Measurements from ENCODE around the gene MAGEA6. TPM values are rescaled to one million over a fixed set of nuclear protein-coding genes. Genes with fewer than 3 reads are reported as not detected.
"Not testable (repeated sequence)": the region's sequence is repeated elsewhere in the genome, so short reads cannot be mapped to it uniquely, and the experiment has no call there.

MAGEA6 gene
- total RNA-seq, 1 experiment from 2014 or later: not detected

DNA sequence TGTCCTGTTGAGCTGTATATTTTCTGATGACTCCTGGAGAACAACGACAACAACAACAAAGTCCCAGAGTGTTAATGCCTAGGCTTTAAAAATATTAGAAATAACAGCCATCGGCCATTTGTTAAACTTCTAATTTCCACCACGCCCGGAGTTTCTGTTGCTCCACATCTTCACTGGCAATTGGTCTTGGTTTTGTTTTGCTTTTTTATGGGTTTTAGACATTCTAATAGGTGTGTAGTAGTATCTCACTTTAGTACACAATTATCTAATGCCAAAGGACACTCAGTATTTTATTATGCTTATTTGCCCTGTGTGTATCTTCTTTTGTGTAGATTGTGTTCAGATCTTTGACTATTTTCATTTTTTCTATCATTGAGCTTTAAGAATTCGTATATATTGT is 30.9 kb downstream of the MAGEA6 start:
- Mint-ChIP-seq H3K27ac (ENCODE audit: unreplicated experiment) (no peak overlapping the region), H3K9me3 (ENCODE audit: low read depth, unreplicated experiment) (no peaks in the 10 kb centered on the region), H3K4me3 (ENCODE audit: low read depth, unreplicated experiment) (no peak overlapping the region), H3K36me3 (ENCODE audit: insufficient read depth, unreplicated experiment) (peaks cover 4% of the 10 kb centered on the region), H3K27me3 (ENCODE audit: unreplicated experiment) (peaks cover 67% of the 10 kb centered on the region), H3K4me1 (ENCODE audit: low read depth, unreplicated experiment) (no peaks in the 10 kb centered on the region)
- CTCF ChIA-PET: no interaction called here
- TF ChIP-seq, protein P1, sequence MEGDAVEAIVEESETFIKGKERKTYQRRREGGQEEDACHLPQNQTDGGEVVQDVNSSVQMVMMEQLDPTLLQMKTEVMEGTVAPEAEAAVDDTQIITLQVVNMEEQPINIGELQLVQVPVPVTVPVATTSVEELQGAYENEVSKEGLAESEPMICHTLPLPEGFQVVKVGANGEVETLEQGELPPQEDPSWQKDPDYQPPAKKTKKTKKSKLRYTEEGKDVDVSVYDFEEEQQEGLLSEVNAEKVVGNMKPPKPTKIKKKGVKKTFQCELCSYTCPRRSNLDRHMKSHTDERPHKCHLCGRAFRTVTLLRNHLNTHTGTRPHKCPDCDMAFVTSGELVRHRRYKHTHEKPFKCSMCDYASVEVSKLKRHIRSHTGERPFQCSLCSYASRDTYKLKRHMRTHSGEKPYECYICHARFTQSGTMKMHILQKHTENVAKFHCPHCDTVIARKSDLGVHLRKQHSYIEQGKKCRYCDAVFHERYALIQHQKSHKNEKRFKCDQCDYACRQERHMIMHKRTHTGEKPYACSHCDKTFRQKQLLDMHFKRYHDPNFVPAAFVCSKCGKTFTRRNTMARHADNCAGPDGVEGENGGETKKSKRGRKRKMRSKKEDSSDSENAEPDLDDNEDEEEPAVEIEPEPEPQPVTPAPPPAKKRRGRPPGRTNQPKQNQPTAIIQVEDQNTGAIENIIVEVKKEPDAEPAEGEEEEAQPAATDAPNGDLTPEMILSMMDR (IDR thresholded peaks at IDR 0.05; ENCODE audit: unreplicated experiment): no peak
- intact Hi-C loops (cut with micrococcal nuclease; ENCODE audit: unreplicated experiment): no loop called here
- no peak for DNase-seq
- BruUV-seq (replicated peaks): no TSS peak

DNA sequence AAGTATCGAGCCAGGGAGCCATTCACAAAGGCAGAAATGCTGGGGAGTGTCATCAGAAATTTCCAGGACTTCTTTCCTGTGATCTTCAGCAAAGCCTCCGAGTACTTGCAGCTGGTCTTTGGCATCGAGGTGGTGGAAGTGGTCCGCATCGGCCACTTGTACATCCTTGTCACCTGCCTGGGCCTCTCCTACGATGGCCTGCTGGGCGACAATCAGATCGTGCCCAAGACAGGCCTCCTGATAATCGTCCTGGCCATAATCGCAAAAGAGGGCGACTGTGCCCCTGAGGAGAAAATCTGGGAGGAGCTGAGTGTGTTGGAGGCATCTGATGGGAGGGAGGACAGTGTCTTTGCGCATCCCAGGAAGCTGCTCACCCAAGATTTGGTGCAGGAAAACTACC is 33.0 kb downstream of the MAGEA6 start:
- DNase-seq; BruUV-seq (replicated peaks); H3K9me3 Mint-ChIP-seq (ENCODE audit: low read depth, unreplicated experiment); H3K36me3 Mint-ChIP-seq (ENCODE audit: insufficient read depth, unreplicated experiment); H3K27ac Mint-ChIP-seq (ENCODE audit: unreplicated experiment); H3K4me3 Mint-ChIP-seq (ENCODE audit: low read depth, unreplicated experiment); intact Hi-C loops (cut with micrococcal nuclease; ENCODE audit: unreplicated experiment); CTCF ChIA-PET; H3K4me1 Mint-ChIP-seq (ENCODE audit: low read depth, unreplicated experiment): not testable (repeated sequence)
- H3K27me3 Mint-ChIP-seq (ENCODE audit: unreplicated experiment): peaks cover 56% of the 10 kb centered on the region

DNA sequence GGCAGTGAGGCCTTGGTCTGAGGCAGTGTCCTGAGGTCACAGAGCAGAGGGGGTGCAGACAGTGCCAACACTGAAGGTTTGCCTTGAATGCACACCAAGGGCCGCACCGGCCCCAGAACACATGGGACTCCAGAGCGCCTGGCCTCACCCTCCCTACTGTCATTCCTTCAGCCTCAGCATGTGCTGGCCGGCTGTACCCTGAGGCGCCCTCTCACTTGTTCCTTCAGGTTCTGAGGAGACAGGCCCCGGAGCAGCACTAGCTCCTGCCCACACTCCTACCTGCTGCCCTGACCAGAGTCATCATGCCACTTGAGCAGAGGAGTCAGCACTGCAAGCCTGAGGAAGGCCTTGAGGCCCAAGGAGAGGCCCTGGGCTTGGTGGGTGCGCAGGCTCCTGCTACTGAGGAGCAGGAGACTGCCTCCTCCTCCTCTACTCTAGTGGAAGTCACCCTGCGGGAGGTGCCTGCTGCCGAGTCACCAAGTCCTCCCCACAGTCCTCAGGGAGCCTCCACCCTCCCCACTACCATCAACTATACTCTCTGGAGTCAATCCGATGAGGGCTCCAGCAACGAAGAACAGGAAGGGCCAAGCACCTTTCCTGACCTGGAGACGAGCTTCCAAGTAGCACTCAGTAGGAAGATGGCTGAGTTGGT is 33.5 kb downstream of the MAGEA6 start:
- Mint-ChIP-seq H3K27me3 (ENCODE audit: unreplicated experiment) (peaks cover 56% of the 10 kb centered on the region), H3K4me3 (ENCODE audit: low read depth, unreplicated experiment) (no peak overlapping the region), H3K4me1 (ENCODE audit: low read depth, unreplicated experiment) (no peaks in the 10 kb centered on the region), H3K36me3 (ENCODE audit: insufficient read depth, unreplicated experiment) (peaks cover 4% of the 10 kb centered on the region), H3K9me3 (ENCODE audit: low read depth, unreplicated experiment) (no peaks in the 10 kb centered on the region), H3K27ac (ENCODE audit: unreplicated experiment) (no peak overlapping the region)
- TF ChIP-seq, protein P1 (IDR thresholded peaks at IDR 0.05; ENCODE audit: unreplicated experiment): no peak
- BruUV-seq (replicated peaks): no TSS peak
- CTCF ChIA-PET: no interaction called here
- no peak for DNase-seq
- intact Hi-C loops (cut with micrococcal nuclease; ENCODE audit: unreplicated experiment): no loop called here

DNA sequence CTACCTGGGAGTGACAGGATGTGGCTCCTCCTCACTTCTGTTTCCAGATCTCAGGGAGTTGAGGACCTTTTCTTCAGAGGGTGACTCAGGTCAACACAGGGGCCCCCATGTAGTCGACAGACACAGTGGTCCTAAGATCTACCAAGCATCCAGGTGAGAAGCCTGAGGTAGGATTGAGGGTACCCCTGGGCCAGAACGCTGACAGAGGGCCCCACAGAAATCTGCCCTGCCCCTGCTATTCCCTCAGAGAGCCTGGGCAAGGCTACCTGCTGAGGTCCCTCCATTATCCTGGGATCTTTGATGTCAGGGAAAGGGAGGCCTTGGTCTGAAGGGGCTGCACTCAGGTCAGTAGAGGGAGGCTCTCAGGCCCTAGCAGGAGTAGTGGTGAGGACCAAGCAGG is 34.4 kb downstream of the MAGEA6 start:
- BruUV-seq (replicated peaks): no TSS peak
- Mint-ChIP-seq H3K4me3 (ENCODE audit: low read depth, unreplicated experiment) (no peak overlapping the region), H3K4me1 (ENCODE audit: low read depth, unreplicated experiment) (no peaks in the 10 kb centered on the region), H3K9me3 (ENCODE audit: low read depth, unreplicated experiment) (no peaks in the 10 kb centered on the region), H3K27me3 (ENCODE audit: unreplicated experiment) (peaks cover 53% of the 10 kb centered on the region), H3K27ac (ENCODE audit: unreplicated experiment) (no peak overlapping the region), H3K36me3 (ENCODE audit: insufficient read depth, unreplicated experiment) (peaks cover 4% of the 10 kb centered on the region)
- CTCF ChIA-PET: no interaction called here
- TF ChIP-seq, protein P1 (IDR thresholded peaks at IDR 0.05; ENCODE audit: unreplicated experiment): no peak
- no peak for DNase-seq
- intact Hi-C loops (cut with micrococcal nuclease; ENCODE audit: unreplicated experiment): no loop called here

DNA sequence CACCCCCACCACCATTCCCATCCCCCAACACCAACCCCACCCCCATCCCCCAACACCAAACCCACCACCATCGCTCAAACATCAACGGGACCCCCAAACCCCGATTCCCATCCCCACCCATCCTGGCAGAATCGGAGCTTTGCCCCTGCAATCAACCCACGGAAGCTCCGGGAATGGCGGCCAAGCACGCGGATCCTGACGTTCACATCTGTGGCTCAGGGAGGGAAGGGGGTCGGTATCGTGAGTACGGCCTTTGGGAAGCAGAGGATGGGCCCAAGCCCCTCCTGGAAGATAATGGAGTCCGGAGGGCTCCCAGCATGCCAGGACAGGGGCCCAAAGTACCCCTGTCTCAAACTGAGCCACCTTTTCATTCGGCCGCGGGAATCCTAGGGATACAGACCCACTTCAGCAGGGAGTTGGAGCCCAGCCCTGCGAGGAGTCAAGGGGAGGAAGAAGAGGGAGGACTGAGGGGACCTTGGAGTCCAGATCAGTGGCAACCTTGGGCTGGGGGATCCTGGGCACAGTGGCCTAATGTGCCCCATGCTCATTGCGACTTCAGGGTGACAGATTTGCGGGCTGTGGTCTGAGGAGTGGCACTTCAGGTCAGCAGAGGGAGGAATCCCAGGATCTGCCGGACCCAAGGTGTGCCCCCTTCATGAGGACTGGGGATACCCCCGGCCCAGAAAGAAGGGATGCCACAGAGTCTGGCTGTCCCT is 35.2 kb downstream of the MAGEA6 start:
- peaks cover 48% of the 10 kb centered on the region for H3K27me3 Mint-ChIP-seq (ENCODE audit: unreplicated experiment)
- intact Hi-C loops (cut with micrococcal nuclease; ENCODE audit: unreplicated experiment); DNase-seq; H3K9me3 Mint-ChIP-seq (ENCODE audit: low read depth, unreplicated experiment); CTCF ChIA-PET; H3K4me1 Mint-ChIP-seq (ENCODE audit: low read depth, unreplicated experiment); H3K4me3 Mint-ChIP-seq (ENCODE audit: low read depth, unreplicated experiment); H3K36me3 Mint-ChIP-seq (ENCODE audit: insufficient read depth, unreplicated experiment); H3K27ac Mint-ChIP-seq (ENCODE audit: unreplicated experiment); BruUV-seq (replicated peaks): not testable (repeated sequence)

Data from Calu3 (cell line).